Lower leg skin (tissue), 4 donors: Measurements from ENCODE around the gene ATP6V1G3. TPM values are rescaled to one million over a fixed set of nuclear protein-coding genes. Genes with fewer than 3 reads are reported as not detected.
"Not testable (repeated sequence)": the region's sequence is repeated elsewhere in the genome, so short reads cannot be mapped to it uniquely, and the experiment has no call there.

ENCODE experiments used
- DNase-seq, 2 donors: peaks; one replicate each; pipeline ENCODE4 v3.0.0-alpha.2; 2019; ENCODE audit warnings: low spot score in 2 of 2
- H3K4me3 ChIP-seq: fragments of 200-600 bp; sonication (generic); 2 replicates; pipeline ENCODE4 v1.5.1; 2017; ENCODE audit warnings: mild to moderate bottlenecking, low read depth; ENCODE audit not compliant: poor library complexity, severe bottlenecking
- CTCF ChIP-seq, 3 donors: fragments of 450-650 bp; IDR thresholded peaks; one replicate each; pipeline ENCODE4 v1.5.1; 2016; ENCODE audit warnings: antibody characterized with exemption in 3 of 3, mild to moderate bottlenecking in 3 of 3, moderate library complexity in 2 of 3
- POLR2A ChIP-seq, 2 donors: fragments of 450-650 bp; IDR thresholded peaks; one replicate each; pipeline ENCODE4 v1.6.1; 2016 to 2017; ENCODE audit warnings: antibody characterized with exemption in 2 of 2, mild to moderate bottlenecking in 1 of 2, moderate library complexity in 1 of 2
- WGBS, 2 donors: methylation state at CpG; one replicate each; pipeline ENCODE4 v1.1.5; 2018; 5-methylcytosine and 5-hydroxymethylcytosine counted together
- intact Hi-C: fragments of 100-400 bp; cut with DNase I; formaldehyde crosslinking; loops from one replicate; pipeline ENCODE4 v1.15.0; 2023; ENCODE audit warnings: low total_unique reads
- total RNA-seq, 4 donors: library from RNA; depleted of rRNA; stranded (reverse); fragments of >200 nt; gene quantifications; one replicate each; pipeline ENCODE4 v1.1.0, GENCODE V29; 2016

The ATP6V1G3 gene
- total RNA-seq, 4 donors from 2014 or later: not detected

DNA sequence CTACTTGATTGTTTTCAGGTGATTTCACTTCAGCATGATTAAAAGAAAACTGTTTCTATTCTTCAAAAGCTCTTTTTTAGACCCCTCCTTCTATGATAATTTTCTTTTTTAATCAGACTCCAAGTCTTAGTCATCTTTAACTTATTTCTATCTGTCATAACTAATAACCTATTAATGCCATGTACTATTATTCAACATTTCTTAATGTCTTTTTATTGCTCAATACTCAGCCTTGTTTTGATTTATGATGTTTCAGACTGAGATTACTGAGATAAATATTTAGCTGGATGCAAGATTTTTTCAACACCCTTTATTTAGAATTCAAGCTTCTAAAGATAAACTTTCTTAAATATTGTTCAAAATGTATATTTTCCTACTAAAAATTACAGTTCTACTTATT, 53.6 kb downstream of the ATP6V1G3 start:
- intact Hi-C loops: no loop called here
- no peak for DNase-seq

DNA sequence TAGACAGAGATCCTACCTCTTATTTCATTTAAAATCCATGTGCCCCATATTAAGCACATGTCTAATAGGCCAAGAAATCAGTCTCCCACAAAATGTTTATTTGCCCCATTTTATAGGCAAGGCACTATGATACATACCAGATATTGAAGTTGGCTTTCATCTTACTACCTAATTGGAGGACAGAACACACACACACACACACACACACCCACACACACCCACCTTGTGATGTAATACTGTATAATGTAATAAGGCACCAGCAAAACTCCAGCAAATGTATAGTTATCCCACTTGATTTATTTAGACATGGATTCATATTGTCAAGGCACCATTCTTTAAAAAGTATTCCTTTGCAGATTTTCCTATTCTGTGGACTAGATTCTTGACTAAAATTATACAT, 56.8 kb downstream of the ATP6V1G3 start:
- TF ChIP-seq POLR2A (IDR thresholded peaks at IDR 0.05) (no peak), CTCF (IDR thresholded peaks at IDR 0.05) (no peak)
- intact Hi-C loops: no loop called here
- H3K4me3 ChIP-seq: no peak overlapping the region
- no peak for DNase-seq

More for the DNA sequence above, 53.6 kb downstream of the ATP6V1G3 start:
- no peak overlapping the region for H3K4me3 ChIP-seq
- TF ChIP-seq CTCF (IDR thresholded peaks at IDR 0.05) (no peak), POLR2A (IDR thresholded peaks at IDR 0.05) (no peak)

DNA sequence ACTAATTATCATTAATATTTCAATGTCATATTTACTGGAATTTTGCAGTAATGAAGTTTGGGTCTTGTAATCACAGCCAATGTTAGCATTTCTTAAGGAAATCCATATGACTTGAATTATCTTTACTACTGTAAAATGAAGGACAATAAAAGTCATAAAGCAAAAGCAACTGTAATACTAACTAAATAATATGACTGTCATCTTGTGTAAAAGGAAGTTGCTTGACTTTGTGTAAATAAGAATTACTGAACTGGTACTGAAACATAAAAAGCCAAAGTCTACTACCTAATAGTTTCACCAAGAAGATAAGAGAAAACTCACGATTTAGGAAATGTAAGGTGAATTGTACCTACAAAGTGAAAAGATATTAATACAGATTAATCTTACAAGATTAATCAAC, 57.5 kb downstream of the ATP6V1G3 start:
- no peak for DNase-seq
- no peak overlapping the region for H3K4me3 ChIP-seq
- no peak for TF ChIP-seq POLR2A (IDR thresholded peaks at IDR 0.05)
- no peak for TF ChIP-seq CTCF (IDR thresholded peaks at IDR 0.05)
- intact Hi-C loops: no loop called here
- WGBS, 2 donors: 91 to 97% methylated on average over 1 of the region's 1 CpG

- no peak for DNase-seq
- WGBS, 2 donors: 89 to 96% methylated on average over 1 of the region's 1 CpG
- intact Hi-C loops: no loop called here
- no peak for TF ChIP-seq CTCF (IDR thresholded peaks at IDR 0.05)
- no peak for TF ChIP-seq POLR2A (IDR thresholded peaks at IDR 0.05)
- H3K4me3 ChIP-seq: no peak overlapping the region
These were observed 58.8 kb downstream of the ATP6V1G3 start for GRCh38 chr1:198481661-198482060.

DNA sequence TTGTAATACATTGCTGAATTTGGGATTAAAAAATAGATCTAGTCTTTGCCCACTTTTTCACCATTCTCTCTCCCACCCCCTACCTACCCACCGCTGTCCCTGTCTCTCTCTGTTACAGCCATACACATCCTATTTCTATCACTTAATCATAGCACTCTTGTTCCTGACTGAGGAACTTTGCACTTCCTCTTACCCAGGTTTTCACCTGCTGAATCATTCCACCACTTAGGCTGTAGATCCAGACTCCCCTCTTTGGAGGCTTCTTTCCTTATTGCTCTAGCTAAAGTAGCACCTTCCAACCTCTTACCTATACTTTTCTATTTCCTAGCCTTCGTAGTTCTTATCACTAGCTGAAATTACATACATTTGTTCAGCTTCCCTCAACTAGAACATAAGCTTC, 59.6 kb downstream of the ATP6V1G3 start:
- H3K4me3 ChIP-seq: no peak overlapping the region
- 82 to 86% methylated on average over 2 of the region's 2 CpGs for WGBS, 2 donors
- intact Hi-C loops: no loop called here
- DNase-seq: no peak
- no peak for TF ChIP-seq CTCF (IDR thresholded peaks at IDR 0.05)
- no peak for TF ChIP-seq POLR2A (IDR thresholded peaks at IDR 0.05)

DNA sequence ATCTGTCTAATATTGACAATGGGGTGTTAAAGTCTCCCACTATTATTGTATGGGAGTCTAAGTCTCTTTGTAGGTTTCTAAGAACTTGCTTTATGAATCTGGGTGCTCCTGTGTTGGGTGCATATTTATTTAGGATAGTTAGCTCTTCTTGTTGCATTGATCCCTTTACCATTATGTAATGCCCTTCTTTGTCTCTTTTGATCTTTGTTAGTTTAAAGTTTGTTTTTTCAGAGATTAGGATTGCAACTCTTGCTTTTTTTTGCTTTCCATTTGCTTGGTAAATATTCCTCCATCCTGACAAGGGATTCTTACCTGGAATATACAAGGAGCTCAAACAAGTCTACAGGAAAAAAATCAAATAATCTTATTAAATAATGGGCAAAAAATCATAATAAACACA, 63.1 kb downstream of the ATP6V1G3 start:
- H3K4me3 ChIP-seq, intact Hi-C loops, DNase-seq: not testable (repeated sequence)

Other genes starting within 250 kb of the ATP6V1G3 start
- 1 to 10 TPM; 4.0 to 8.3 (median 4.7) TPM for gene PTPRC, start 98.4 kb upstream of the ATP6V1G3 start, total RNA-seq